ENCODE measurements around the gene TXNDC16. TPM values are rescaled to one million over a fixed set of nuclear protein-coding genes. Genes with fewer than 3 reads are reported as not detected.

TXNDC16 gene
- total RNA-seq, 1 donor from 2014 or later: 2.1 TPM

DNA sequence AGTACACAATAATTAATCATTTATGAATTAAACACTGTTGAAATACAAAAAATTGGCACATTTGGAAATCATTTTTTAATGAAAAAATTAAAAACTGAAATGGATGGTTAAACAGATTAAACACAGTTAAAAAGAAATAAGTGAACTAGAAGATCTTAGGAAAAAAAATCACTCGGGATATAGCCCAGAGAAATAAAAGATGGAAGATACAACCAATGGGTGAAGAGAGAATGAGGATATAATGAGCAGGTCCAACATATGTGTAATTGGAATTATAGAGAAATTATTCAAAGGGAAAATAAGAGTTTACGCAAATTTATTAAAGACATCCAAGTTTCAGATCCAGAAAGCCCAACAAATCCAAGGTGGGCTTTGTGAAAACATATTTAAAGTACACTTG, 6.4 kb upstream of the TXNDC16 start:
- Histone ChIP-seq H3K27me3 (ENCODE audit: control insufficient read depth, insufficient read depth, low read length) (no peaks in the 10 kb centered on the region), H3K4me3 (ENCODE audit: low read depth, low read length) (no peak overlapping the region), H3K36me3 (ENCODE audit: control insufficient read depth, insufficient read depth, low read length) (no peaks in the 10 kb centered on the region)
- no peak for TF ChIP-seq CTCF (IDR thresholded peaks at IDR 0.05; ENCODE audit: insufficient read depth, low read length, poor library complexity, severe bottlenecking)
- no peak for DNase-seq (ENCODE audit: low read depth)

DNA sequence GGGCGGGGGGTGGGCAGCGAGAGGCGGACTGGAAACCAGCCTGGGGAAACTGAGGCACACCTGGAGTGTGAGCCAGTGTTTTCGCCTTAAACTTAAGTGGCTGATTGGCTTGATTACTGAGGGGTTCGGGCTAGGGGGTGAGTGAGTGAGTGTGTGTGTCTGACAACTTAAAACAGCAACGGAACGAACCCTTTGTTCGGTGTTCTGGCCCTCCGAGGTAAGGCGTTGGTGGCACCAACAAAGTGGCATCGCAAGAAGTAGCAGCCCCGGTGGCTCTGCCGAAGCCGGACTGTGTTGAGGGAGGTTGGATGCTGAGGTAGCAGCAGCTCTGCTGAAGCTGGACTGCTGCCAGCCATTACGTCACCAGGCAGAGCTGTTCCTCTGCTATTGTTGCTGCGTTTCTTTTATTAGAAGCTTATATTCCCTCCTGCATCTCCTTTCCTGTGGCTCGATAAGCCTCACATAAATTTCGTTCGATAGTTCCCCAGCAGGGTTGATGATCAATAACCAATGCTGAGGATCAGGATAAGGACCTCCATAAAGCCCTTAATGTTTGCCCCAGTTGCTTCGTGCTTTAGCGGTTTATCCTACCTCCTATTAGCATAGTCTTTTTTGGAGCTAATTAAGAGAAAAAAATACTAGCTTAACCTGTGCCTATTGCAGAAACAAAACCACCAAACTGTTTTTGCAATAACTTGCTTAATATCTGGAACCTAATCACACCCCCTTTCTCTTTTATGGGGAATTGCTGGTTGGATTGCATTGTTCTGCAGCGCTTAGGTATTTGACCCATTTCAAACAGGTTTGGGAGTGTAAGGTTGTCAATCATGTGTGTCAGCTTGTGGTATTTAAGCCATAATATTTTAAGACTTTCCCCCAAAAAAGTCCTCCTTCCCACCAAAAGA, 1.6 kb upstream of the TXNDC16 start:
- Histone ChIP-seq H3K36me3 (ENCODE audit: control insufficient read depth, insufficient read depth, low read length) (no peaks in the 10 kb centered on the region), H3K27me3 (ENCODE audit: control insufficient read depth, insufficient read depth, low read length) (no peaks in the 10 kb centered on the region), H3K4me3 (ENCODE audit: low read depth, low read length) (peak overlapping the region; percentile 76)
- DNase-seq (ENCODE audit: low read depth): peak; percentile 68
- no peak for TF ChIP-seq CTCF (IDR thresholded peaks at IDR 0.05; ENCODE audit: insufficient read depth, low read length, poor library complexity, severe bottlenecking)

- TF ChIP-seq CTCF (IDR thresholded peaks at IDR 0.05; ENCODE audit: insufficient read depth, low read length, poor library complexity, severe bottlenecking): no peak
- no peaks in the 10 kb centered on the region for H3K27me3 ChIP-seq (ENCODE audit: control insufficient read depth, insufficient read depth, low read length)
- H3K4me3 ChIP-seq (ENCODE audit: low read depth, low read length): peak overlapping the region; percentile 76
- H3K36me3 ChIP-seq (ENCODE audit: control insufficient read depth, insufficient read depth, low read length): no peaks in the 10 kb centered on the region
- no peak for DNase-seq (ENCODE audit: low read depth)
These were observed 831 bp upstream of the TXNDC16 start for GRCh38 chr14:52553002-52553670.

DNA sequence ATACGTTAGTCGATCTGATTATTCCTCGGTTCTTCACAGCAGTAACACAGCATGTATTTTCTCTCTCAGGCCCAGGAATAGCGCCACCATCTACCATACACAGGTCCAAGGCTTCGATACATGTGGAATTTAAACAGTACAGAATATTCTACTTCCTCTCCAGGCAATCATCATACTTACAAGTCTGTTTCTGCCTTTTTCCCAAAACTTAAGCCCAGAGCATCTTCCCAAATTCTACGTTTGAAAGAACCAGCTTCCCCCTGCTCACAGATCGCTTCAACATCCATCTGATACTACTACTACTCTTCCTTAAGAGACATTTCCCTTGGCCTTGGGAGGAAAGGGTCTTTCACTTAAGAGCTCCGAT, 626 bp downstream of the TXNDC16 start:
- no peak for DNase-seq (ENCODE audit: low read depth)
- peak; percentile 50 for TF ChIP-seq CTCF (IDR thresholded peaks at IDR 0.05; ENCODE audit: insufficient read depth, low read length, poor library complexity, severe bottlenecking)
- peak overlapping the region; percentile 84 for H3K4me3 ChIP-seq (ENCODE audit: low read depth, low read length)
- no peaks in the 10 kb centered on the region for H3K27me3 ChIP-seq (ENCODE audit: control insufficient read depth, insufficient read depth, low read length)
- H3K36me3 ChIP-seq (ENCODE audit: control insufficient read depth, insufficient read depth, low read length): no peaks in the 10 kb centered on the region

DNA sequence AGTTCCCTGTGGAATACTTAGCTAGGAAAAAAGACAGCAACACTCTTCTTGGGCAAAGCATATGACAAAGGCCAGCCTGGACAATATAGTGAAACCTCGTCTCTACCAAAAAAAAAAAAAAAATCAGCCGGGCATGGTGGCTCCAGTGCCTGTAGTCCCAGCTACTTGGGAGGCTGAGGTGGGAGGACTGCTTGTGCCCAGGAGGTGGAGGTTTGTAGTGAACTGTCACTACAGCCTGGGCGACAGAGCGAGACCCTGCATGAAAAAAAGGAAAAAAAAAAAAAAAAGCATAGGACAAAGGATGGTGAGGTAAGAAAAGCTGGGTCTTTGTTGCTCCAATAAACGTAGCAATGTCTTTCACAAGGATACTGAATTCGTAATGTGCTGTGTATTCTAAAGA, 1.1 kb downstream of the TXNDC16 start:
- DNase-seq (ENCODE audit: low read depth): no peak
- Histone ChIP-seq H3K36me3 (ENCODE audit: control insufficient read depth, insufficient read depth, low read length) (no peaks in the 10 kb centered on the region), H3K4me3 (ENCODE audit: low read depth, low read length) (peak overlapping the region; percentile 84), H3K27me3 (ENCODE audit: control insufficient read depth, insufficient read depth, low read length) (no peaks in the 10 kb centered on the region)
- TF ChIP-seq CTCF (IDR thresholded peaks at IDR 0.05; ENCODE audit: insufficient read depth, low read length, poor library complexity, severe bottlenecking): no peak
